Activated CD4-positive, alpha-beta T cell treated with anti-CD3 and anti-CD28 coated beads, Interleukin-2, amount 50 U/mL, for 48 hours (primary cell): ENCODE data around the gene COL13A1.

Experiments used
- DNase-seq, 2 experiments: peaks; one replicate each; pipeline ENCODE4 v3.0.0-alpha.2; 2020

COL13A1 gene

GRCh38 chr10:69848454-69848853 is 46.7 kb downstream of the COL13A1 start:
- no peak for DNase-seq

- DNase-seq: no peak
These were observed 48.1 kb downstream of the COL13A1 start for GRCh38 chr10:69849825-69850224.

GRCh38 chr10:69850440-69850839 is 48.7 kb downstream of the COL13A1 start:
- no peak for DNase-seq

GRCh38 chr10:69851306-69851705 is 49.6 kb downstream of the COL13A1 start:
- DNase-seq: no peak

- DNase-seq: no peak
These were observed 51.4 kb downstream of the COL13A1 start for GRCh38 chr10:69853064-69853463.

- no peak for DNase-seq
These were observed 53.0 kb downstream of the COL13A1 start for GRCh38 chr10:69854511-69855345.

GRCh38 chr10:69855346-69856111 is 53.8 kb downstream of the COL13A1 start:
- no peak for DNase-seq

GRCh38 chr10:69856601-69857166 is 55.0 kb downstream of the COL13A1 start:
- no peak for DNase-seq

- DNase-seq: no peak
These were observed 56.5 kb downstream of the COL13A1 start for GRCh38 chr10:69858201-69858600.

GRCh38 chr10:69860271-69860670 is 58.6 kb downstream of the COL13A1 start:
- no peak for DNase-seq

- DNase-seq: no peak
These were observed 59.8 kb downstream of the COL13A1 start for GRCh38 chr10:69861251-69862240.

- no peak for DNase-seq
These were observed 61.3 kb downstream of the COL13A1 start for GRCh38 chr10:69862882-69863530.

- DNase-seq: no peak
These were observed 61.9 kb downstream of the COL13A1 start for GRCh38 chr10:69863580-69863979.

GRCh38 chr10:69864321-69864720 is 62.6 kb downstream of the COL13A1 start:
- no peak for DNase-seq

- DNase-seq: no peak
These were observed 63.7 kb downstream of the COL13A1 start for GRCh38 chr10:69865450-69865849.

GRCh38 chr10:69866246-69866687 is 64.6 kb downstream of the COL13A1 start:
- DNase-seq: no peak

- DNase-seq: no peak
These were observed 65.2 kb downstream of the COL13A1 start for GRCh38 chr10:69866688-69867461.

GRCh38 chr10:69867699-69868558 is 66.2 kb downstream of the COL13A1 start:
- DNase-seq: no peak

GRCh38 chr10:69868821-69869220 is 67.1 kb downstream of the COL13A1 start:
- DNase-seq: no peak
